Spleen (tissue), 7 donors: ENCODE results near the gene SLFN11.

Experiments
- POLR2A ChIP-seq, 3 donors: fragments of 450-650 bp; IDR thresholded peaks; one replicate each; pipeline ENCODE4 v1.5.1; 2017; ENCODE audit warnings: antibody characterized with exemption in 3 of 3, mild to moderate bottlenecking in 1 of 3
- TF ChIP-seq, protein P1 (sequence below), 11 experiments: fragments of 200-600 bp in 7 of 11; fragments of 450-650 bp in 4 of 11; sonication (generic) in 4 of 11; IDR thresholded peaks in 8 of 11; conservative IDR thresholded peaks in 3 of 11; 1 replicate in 7 of 11; 2 replicates in 4 of 11; pipeline versions ENCODE4 v1.4.0 to v1.8.0; 2016 to 2021; ENCODE audit warnings: antibody characterized with exemption in 11 of 11, inconsistent platforms in 4 of 11, mild to moderate bottlenecking in 1 of 11
- donor health status: DM: no; HTN: no; CAD: no; lungs with moderate emphysema.
- donor health status: DM: no; HTN: no; CAD: no.
- donor health status: DM: no; HTN: no; CAD: no.

DNA sequence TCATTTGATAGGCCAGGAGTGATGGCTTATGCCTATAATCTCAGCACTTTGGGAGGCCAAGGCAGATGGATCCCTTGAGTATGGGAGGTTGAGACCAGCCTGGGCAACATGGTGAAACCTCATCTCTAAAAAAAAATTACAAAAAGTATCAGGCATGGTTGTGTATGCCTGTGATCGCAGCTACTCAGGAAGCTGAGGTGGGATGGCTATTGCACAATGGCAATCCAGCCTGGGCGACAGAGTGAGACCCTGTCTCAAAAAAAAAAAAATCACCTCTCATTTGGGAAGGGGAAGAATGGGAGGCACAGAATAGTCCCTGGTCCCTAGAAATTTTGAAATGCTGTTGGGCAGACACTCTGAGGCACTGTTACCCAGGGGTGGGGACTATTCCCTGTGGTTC, 35.2 kb downstream of the SLFN11 start:
- TF ChIP-seq, protein P1, sequence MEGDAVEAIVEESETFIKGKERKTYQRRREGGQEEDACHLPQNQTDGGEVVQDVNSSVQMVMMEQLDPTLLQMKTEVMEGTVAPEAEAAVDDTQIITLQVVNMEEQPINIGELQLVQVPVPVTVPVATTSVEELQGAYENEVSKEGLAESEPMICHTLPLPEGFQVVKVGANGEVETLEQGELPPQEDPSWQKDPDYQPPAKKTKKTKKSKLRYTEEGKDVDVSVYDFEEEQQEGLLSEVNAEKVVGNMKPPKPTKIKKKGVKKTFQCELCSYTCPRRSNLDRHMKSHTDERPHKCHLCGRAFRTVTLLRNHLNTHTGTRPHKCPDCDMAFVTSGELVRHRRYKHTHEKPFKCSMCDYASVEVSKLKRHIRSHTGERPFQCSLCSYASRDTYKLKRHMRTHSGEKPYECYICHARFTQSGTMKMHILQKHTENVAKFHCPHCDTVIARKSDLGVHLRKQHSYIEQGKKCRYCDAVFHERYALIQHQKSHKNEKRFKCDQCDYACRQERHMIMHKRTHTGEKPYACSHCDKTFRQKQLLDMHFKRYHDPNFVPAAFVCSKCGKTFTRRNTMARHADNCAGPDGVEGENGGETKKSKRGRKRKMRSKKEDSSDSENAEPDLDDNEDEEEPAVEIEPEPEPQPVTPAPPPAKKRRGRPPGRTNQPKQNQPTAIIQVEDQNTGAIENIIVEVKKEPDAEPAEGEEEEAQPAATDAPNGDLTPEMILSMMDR (IDR thresholded peaks at IDR 0.05 in 8 of 11, conservative IDR thresholded peaks at IDR 0.05 in 3 of 11): no peak
- TF ChIP-seq POLR2A (IDR thresholded peaks at IDR 0.05): no peak
